Natural killer cell (primary cell): ENCODE data around the gene HIRA. TPM values are rescaled to one million over a fixed set of nuclear protein-coding genes. Genes with fewer than 3 reads are reported as not detected.

Experiments
- ATAC-seq, 3 donors: fragments of 150-1000 bp in 2 of 3; fragments of 200-7000 bp in 1 of 3; cut with Tn5 transposase; 1 replicate in 1 of 3; 2 replicates in 2 of 3; pipeline ENCODE4 v1.10.0; 2021; ENCODE audit warnings: mild to moderate bottlenecking in 2 of 3, moderate library complexity in 2 of 3
- DNase-seq, 2 donors: peaks; one replicate each; pipeline versions ENCODE4 v3.0.0 to v3.0.0-alpha.2; 2013 to 2021; ENCODE audit warnings: mixed read lengths in 1 of 2
- H3K27ac ChIP-seq: one replicate; pipeline ENCODE4 v1.5.1; 2013; ENCODE audit warnings: mild to moderate bottlenecking, low read length
- H3K27me3 ChIP-seq: one replicate; pipeline ENCODE4 v1.6.1; 2013; ENCODE audit warnings: low read length; ENCODE audit not compliant: control insufficient read depth, insufficient read depth
- H3K36me3 ChIP-seq: one replicate; pipeline ENCODE4 v1.6.1; 2013; ENCODE audit warnings: low read length; ENCODE audit not compliant: control insufficient read depth, insufficient read depth
- H3K4me1 ChIP-seq: one replicate; pipeline ENCODE4 v1.6.1; 2013; ENCODE audit warnings: low read length; ENCODE audit not compliant: control insufficient read depth, insufficient read depth
- H3K4me3 ChIP-seq: one replicate; pipeline ENCODE4 v1.5.1; 2013; ENCODE audit warnings: low read length
- H3K9me3 ChIP-seq: one replicate; pipeline ENCODE4 v1.6.1; 2013; ENCODE audit warnings: low read length; ENCODE audit not compliant: control insufficient read depth, insufficient read depth
- H3K27ac Mint-ChIP-seq, 2 donors: one replicate each; pipeline ENCODE4 v1.8.0; 2022; ENCODE audit warnings: mild to moderate bottlenecking in 2 of 2, mixed read lengths in 2 of 2, moderate library complexity in 1 of 2
- H3K27me3 Mint-ChIP-seq, 2 donors: one replicate each; pipeline ENCODE4 v1.8.0; 2022; ENCODE audit warnings: low read depth in 2 of 2, mixed read lengths in 2 of 2
- H3K36me3 Mint-ChIP-seq: one replicate; pipeline ENCODE4 v1.8.0; 2022; ENCODE audit warnings: mixed read lengths
- H3K4me1 Mint-ChIP-seq, 2 donors: one replicate each; pipeline ENCODE4 v1.8.0; 2022; ENCODE audit warnings: mixed read lengths in 2 of 2
- H3K4me3 Mint-ChIP-seq: one replicate; pipeline ENCODE4 v1.8.0; 2022; ENCODE audit warnings: mild to moderate bottlenecking, moderate library complexity, mixed read lengths
- H3K9me3 Mint-ChIP-seq, 2 donors: one replicate each; pipeline ENCODE4 v1.8.0; 2022; ENCODE audit warnings: mixed read lengths in 2 of 2
- WGBS: methylation state at CpG from one replicate; pipeline ENCODE4 v1.1.7; 2013; ENCODE audit warnings: missing lambda C conversion rate; ENCODE audit not compliant: insufficient coverage; 5-methylcytosine and 5-hydroxymethylcytosine counted together
- intact Hi-C: fragments of 100-400 bp; cut with micrococcal nuclease; formaldehyde crosslinking; loops from one replicate; pipeline ENCODE4 v1.14.2; 2022
- total RNA-seq, 4 donors: library from RNA; stranded (reverse); fragments of 120-200 nt in 1 of 4; gene quantifications; one replicate each; pipeline versions ENCODE4 v1.2.3 to v1.2.4, GENCODE V29; 2013 to 2022
- TF ChIP-seq, protein P1 (sequence below): fragments of 200-600 bp; IDR thresholded peaks from one replicate; pipeline ENCODE4 v1.8.0; 2022; ENCODE audit warnings: antibody characterized with exemption

The HIRA gene
- total RNA-seq, 3 donors from 2014 or later (not counting 1 experiment from before 2014, with no cell fraction given) = 49.6 to 75.9 (median 50.9) TPM

DNA sequence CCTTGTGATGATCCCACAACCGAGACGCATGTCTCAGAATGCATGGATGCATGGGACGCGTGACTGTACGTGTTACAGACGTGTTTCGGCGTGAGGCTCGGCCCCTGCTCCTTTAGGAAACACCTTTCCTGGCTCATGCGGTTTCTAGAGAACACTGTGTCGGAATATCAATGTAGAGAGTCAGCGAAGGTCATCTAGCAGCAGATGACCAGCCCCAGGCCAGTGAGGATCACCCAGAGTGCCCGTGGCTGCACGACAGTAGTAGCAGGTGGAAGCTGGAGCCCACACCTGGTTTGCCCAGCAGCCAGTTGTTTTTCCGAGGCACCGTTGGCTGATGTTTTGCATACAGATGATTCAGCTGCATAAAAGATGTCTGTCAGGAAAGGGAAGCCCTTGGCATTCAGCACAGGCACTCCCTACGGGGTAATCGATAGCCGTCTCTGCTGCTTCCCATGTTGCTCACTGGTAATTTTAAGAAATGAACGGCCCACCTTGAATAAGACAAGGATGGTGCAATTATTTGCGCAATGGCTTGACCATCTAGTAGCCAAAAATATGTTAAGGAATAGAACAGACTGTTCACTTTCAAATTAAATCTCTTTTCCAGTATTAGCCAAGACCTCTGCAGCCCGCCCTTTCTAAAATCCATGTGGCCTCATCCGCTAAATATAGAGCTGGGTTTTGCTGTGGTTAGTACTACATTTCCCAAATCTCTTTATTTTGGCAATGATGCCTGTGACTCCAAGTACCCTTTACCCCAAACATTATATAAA is 138.9 kb downstream of the HIRA start:
- Mint-ChIP-seq H3K4me3 (peak overlapping the region; percentile 87), H3K36me3 (no peaks in the 10 kb centered on the region), H3K9me3 (no peaks in the 10 kb centered on the region), H3K27ac (peak overlapping the region; percentile 14 to 67), H3K27me3 (peaks cover 11 to 33% of the 10 kb centered on the region in 2 donors), H3K4me1 (peaks cover 22 to 26% of the 10 kb centered on the region in 2 donors)
- Histone ChIP-seq H3K4me3 (peak overlapping the region; percentile 84), H3K4me1 (peaks cover 18% of the 10 kb centered on the region), H3K36me3 (no peaks in the 10 kb centered on the region), H3K9me3 (no peaks in the 10 kb centered on the region), H3K27ac (no peak overlapping the region), H3K27me3 (peaks cover 20% of the 10 kb centered on the region)
- intact Hi-C loops = loop anchor here (5.0 to 10.0 kb wide), 2 partner anchors 170 to 182 kb away; partner anchors contain the start of genes CDC45, DGCR2 and UFD1
- 57% methylated on average over 23 of the region's 23 CpGs for WGBS
- TF ChIP-seq, protein P1, sequence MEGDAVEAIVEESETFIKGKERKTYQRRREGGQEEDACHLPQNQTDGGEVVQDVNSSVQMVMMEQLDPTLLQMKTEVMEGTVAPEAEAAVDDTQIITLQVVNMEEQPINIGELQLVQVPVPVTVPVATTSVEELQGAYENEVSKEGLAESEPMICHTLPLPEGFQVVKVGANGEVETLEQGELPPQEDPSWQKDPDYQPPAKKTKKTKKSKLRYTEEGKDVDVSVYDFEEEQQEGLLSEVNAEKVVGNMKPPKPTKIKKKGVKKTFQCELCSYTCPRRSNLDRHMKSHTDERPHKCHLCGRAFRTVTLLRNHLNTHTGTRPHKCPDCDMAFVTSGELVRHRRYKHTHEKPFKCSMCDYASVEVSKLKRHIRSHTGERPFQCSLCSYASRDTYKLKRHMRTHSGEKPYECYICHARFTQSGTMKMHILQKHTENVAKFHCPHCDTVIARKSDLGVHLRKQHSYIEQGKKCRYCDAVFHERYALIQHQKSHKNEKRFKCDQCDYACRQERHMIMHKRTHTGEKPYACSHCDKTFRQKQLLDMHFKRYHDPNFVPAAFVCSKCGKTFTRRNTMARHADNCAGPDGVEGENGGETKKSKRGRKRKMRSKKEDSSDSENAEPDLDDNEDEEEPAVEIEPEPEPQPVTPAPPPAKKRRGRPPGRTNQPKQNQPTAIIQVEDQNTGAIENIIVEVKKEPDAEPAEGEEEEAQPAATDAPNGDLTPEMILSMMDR = no peak
- ATAC-seq = no peak
- no peak for DNase-seq

DNA sequence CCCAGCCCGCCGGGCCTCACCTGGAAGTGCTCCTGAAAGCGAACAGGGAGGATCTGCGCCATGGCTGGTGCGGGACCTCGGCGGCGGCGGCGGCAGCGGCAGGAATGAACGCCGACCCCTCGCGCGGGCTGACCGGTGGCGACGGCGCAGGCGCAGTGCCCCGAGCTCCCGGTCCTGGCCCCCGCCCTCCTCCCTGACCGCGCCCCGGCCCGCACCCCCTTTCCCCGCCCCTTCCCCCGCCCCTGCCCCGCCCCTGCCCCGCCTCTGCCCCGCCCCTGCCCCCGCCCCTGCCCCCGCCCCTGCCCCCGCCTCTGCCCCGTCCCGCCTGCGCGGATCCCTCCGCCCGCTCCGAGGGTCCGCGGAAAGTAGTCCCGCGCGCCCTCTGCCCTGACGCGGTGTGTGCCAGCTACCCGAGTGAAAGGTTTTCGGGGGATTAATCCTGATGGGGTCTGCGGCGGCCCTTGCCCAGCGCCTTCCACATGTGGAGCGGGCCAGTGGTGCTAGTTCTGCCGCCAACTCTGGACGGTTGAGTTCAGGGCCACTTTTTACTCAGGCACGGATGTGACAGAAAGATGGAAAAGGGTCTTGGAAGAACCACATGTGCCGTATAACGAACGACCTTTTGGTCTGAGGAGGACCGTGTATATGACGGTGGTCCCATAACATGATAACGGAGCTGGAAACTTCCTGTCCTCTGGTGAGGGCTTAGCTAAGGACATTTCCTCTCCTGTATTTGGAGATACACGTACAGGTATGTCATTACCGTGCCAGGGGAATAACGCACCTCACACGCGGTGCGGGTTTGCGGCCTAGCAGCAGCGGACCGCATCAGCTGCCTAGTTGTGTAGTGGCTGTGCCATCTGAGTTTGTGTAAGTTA is 139.7 kb downstream of the HIRA start, which contains the start of gene CLTCL1:
Gene CLTCL1, minus strand, starts transcription at position 140 of the 878 bp plus-strand sequence. Its CDS starts 78 bp downstream, at position 62.
- Histone ChIP-seq H3K4me1 (peaks cover 18% of the 10 kb centered on the region), H3K4me3 (peak within 1 kb of the TSS; percentile 84), H3K27ac (peak within 1 kb of the TSS; percentile 43), H3K27me3 (peaks cover 22% of the 10 kb centered on the region), H3K9me3 (no peaks in the 10 kb centered on the region), H3K36me3 (no peaks in the 10 kb centered on the region)
- H3K27ac Mint-ChIP-seq = peak within 1 kb of the TSS; percentile 41 to 75
- peaks cover 18 to 42% of the 10 kb centered on the region in 2 donors for H3K27me3 Mint-ChIP-seq
- peak; percentile 78 to 84 (median 81) for ATAC-seq
- 1% methylated on average over 65 of the region's 74 CpGs for WGBS
- H3K4me3 Mint-ChIP-seq = peak within 1 kb of the TSS; percentile 87
- no peaks in the 10 kb centered on the region for H3K9me3 Mint-ChIP-seq
- H3K4me1 Mint-ChIP-seq = peaks cover 22 to 26% of the 10 kb centered on the region in 2 donors
- peak; percentile 57 to 76 for DNase-seq
- H3K36me3 Mint-ChIP-seq = no peaks in the 10 kb centered on the region
- TF ChIP-seq, protein P1 = no peak
- intact Hi-C loops = loop anchor here (5.0 to 10.0 kb wide), 2 partner anchors 170 to 183 kb away; partner anchors contain the start of genes CDC45, DGCR2 and UFD1

DNA sequence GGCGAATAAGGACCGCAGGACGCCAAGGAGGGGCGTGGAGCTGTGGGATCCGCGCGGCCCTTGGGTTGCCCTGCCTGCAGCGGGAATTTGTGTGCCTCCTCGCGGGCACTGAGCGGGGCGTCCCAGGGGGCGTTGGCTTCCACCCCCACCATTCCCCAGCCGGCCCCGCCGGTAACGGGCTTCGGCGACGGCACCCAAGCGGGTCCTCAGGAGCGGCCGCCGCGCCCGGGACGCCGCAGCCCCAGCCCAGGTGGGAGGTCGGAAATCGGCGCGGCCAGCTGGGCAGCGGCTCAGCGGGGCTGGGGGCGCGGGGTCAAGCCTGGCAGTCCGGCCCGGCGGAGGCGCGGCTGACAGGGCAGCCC is 140.3 kb downstream of the HIRA start:
- peaks cover 22 to 26% of the 10 kb centered on the region in 2 donors for H3K4me1 Mint-ChIP-seq
- peak overlapping the region; percentile 87 for H3K4me3 Mint-ChIP-seq
- Histone ChIP-seq H3K36me3 (no peaks in the 10 kb centered on the region), H3K27ac (no peak overlapping the region), H3K27me3 (peaks cover 22% of the 10 kb centered on the region), H3K4me1 (peaks cover 18% of the 10 kb centered on the region), H3K9me3 (no peaks in the 10 kb centered on the region), H3K4me3 (peak overlapping the region; percentile 40)
- peak overlapping the region; percentile 41 to 75 for H3K27ac Mint-ChIP-seq
- WGBS = under 1% methylated on average over 41 of the region's 41 CpGs
- peak; percentile 35 to 38 (median 37) for ATAC-seq
- TF ChIP-seq, protein P1 = no peak
- peaks cover 22 to 44% of the 10 kb centered on the region in 2 donors for H3K27me3 Mint-ChIP-seq
- intact Hi-C loops = loop anchor here (5.0 to 10.0 kb wide), 2 partner anchors 169 to 184 kb away; partner anchors contain the start of genes CDC45, DGCR2 and UFD1
- no peaks in the 10 kb centered on the region for H3K36me3 Mint-ChIP-seq
- peak in 1 of 2 donors; percentile 47 for DNase-seq
- H3K9me3 Mint-ChIP-seq = no peaks in the 10 kb centered on the region
